Type B pancreatic cell (in vitro differentiated cells): Measurements from ENCODE around the gene IL1R1. TPM values are rescaled to one million over a fixed set of nuclear protein-coding genes. Genes with fewer than 3 reads are reported as not detected.
"Not testable (repeated sequence)": the region's sequence is repeated elsewhere in the genome, so short reads cannot be mapped to it uniquely, and the experiment has no call there.

Experiments
- DNase-seq: peaks from one replicate; pipeline ENCODE4 v3.0.0; 2021; ENCODE audit warnings: mixed read lengths; ENCODE audit not compliant: unreplicated experiment; ENCODE audit errors: extremely low spot score
- H3K27ac Mint-ChIP-seq: 2 replicates; pipeline ENCODE4 v1.8.0; 2021; ENCODE audit warnings: mild to moderate bottlenecking, mixed read lengths
- H3K27me3 Mint-ChIP-seq: 2 replicates; pipeline ENCODE4 v1.8.0; 2021; ENCODE audit warnings: mixed read lengths
- H3K36me3 Mint-ChIP-seq: 2 replicates; pipeline ENCODE4 v1.8.0; 2021; ENCODE audit warnings: mixed read lengths
- H3K4me1 Mint-ChIP-seq: one replicate; pipeline ENCODE4 v1.8.0; 2021; ENCODE audit warnings: mixed read lengths; ENCODE audit not compliant: unreplicated experiment
- H3K4me3 Mint-ChIP-seq: 2 replicates; pipeline ENCODE4 v1.8.0; 2021; ENCODE audit warnings: mild to moderate bottlenecking, mixed read lengths
- H3K9me3 Mint-ChIP-seq: 2 replicates; pipeline ENCODE4 v1.8.0; 2021; ENCODE audit warnings: mixed read lengths
- CTCF ChIP-seq: fragments of 200-600 bp; sonication (generic); conservative IDR thresholded peaks from 2 replicates; pipeline ENCODE4 v1.5.0; 2021; ENCODE audit warnings: antibody characterized with exemption, mild to moderate bottlenecking
- total RNA-seq: library from RNA; stranded (reverse); gene quantifications from 2 replicates; pipeline ENCODE4 v1.2.1, GENCODE V29; 2021; ENCODE audit warnings: low replicate concordance

IL1R1 gene
- total RNA-seq, 1 donor from 2014 or later: 15.8 TPM

GRCh38 chr2:102120261-102120660 lies 22.3 kb upstream of the IL1R1 start:
- Mint-ChIP-seq H3K9me3 (peaks cover 7% of the 10 kb centered on the region), H3K27me3 (no peaks in the 10 kb centered on the region), H3K36me3 (no peaks in the 10 kb centered on the region), H3K27ac (no peak overlapping the region), H3K4me3 (no peak overlapping the region), H3K4me1 (peaks cover 20% of the 10 kb centered on the region)
- TF ChIP-seq CTCF: no peak
- no peak for DNase-seq

- Mint-ChIP-seq H3K4me3 (no peak overlapping the region), H3K36me3 (no peaks in the 10 kb centered on the region), H3K27me3 (no peaks in the 10 kb centered on the region), H3K27ac (no peak overlapping the region), H3K4me1 (peaks cover 17% of the 10 kb centered on the region), H3K9me3 (peaks cover 12% of the 10 kb centered on the region)
- no peak for DNase-seq
- no peak for TF ChIP-seq CTCF
These were observed 21.8 kb upstream of the IL1R1 start for GRCh38 chr2:102120701-102121159.

- H3K9me3 Mint-ChIP-seq: peaks cover 7% of the 10 kb centered on the region
- no peaks in the 10 kb centered on the region for H3K27me3 Mint-ChIP-seq
- peak overlapping the region; percentile 24 for H3K27ac Mint-ChIP-seq
- no peak overlapping the region for H3K4me3 Mint-ChIP-seq
- TF ChIP-seq CTCF: no peak
- no peak for DNase-seq
- H3K4me1 Mint-ChIP-seq: peaks cover 17% of the 10 kb centered on the region
- no peaks in the 10 kb centered on the region for H3K36me3 Mint-ChIP-seq
These were observed 20.4 kb upstream of the IL1R1 start for GRCh38 chr2:102122115-102122514.

GRCh38 chr2:102122909-102123308 lies 19.6 kb upstream of the IL1R1 start:
- no peak for DNase-seq
- peaks cover 16% of the 10 kb centered on the region for H3K4me1 Mint-ChIP-seq
- no peak overlapping the region for H3K27ac Mint-ChIP-seq

GRCh38 chr2:102124421-102124820 lies 18.1 kb upstream of the IL1R1 start:
- not testable (repeated sequence) for H3K9me3 Mint-ChIP-seq, H3K27ac Mint-ChIP-seq, H3K4me3 Mint-ChIP-seq, H3K27me3 Mint-ChIP-seq, H3K36me3 Mint-ChIP-seq, DNase-seq
- peaks cover 19% of the 10 kb centered on the region for H3K4me1 Mint-ChIP-seq

More at GRCh38 chr2:102122909-102123308, 19.6 kb upstream of the IL1R1 start:
- Mint-ChIP-seq H3K9me3 (peaks cover 7% of the 10 kb centered on the region), H3K36me3 (no peaks in the 10 kb centered on the region), H3K27me3 (no peaks in the 10 kb centered on the region), H3K4me3 (no peak overlapping the region)
- no peak for TF ChIP-seq CTCF

- Mint-ChIP-seq H3K27me3 (no peaks in the 10 kb centered on the region), H3K4me1 (peaks cover 19% of the 10 kb centered on the region), H3K4me3 (no peak overlapping the region), H3K27ac (no peak overlapping the region), H3K36me3 (no peaks in the 10 kb centered on the region), H3K9me3 (peaks cover 7% of the 10 kb centered on the region)
- DNase-seq: no peak
- no peak for TF ChIP-seq CTCF
These were observed 16.4 kb upstream of the IL1R1 start for GRCh38 chr2:102126169-102126568.
